NT2/D1 (cell line): Measurements from ENCODE around the gene ENTPD2.

ENCODE experiments used
- SUZ12 ChIP-seq: IDR thresholded peaks from 2 replicates; pipeline ENCODE4 v1.6.1; 2011; ENCODE audit not compliant: insufficient read length, insufficient read depth; ENCODE audit errors: extremely low read depth
- YY1 ChIP-seq: IDR thresholded peaks from 2 replicates; pipeline ENCODE4 v1.6.1; 2011; ENCODE audit not compliant: insufficient read length, insufficient read depth

DNA sequence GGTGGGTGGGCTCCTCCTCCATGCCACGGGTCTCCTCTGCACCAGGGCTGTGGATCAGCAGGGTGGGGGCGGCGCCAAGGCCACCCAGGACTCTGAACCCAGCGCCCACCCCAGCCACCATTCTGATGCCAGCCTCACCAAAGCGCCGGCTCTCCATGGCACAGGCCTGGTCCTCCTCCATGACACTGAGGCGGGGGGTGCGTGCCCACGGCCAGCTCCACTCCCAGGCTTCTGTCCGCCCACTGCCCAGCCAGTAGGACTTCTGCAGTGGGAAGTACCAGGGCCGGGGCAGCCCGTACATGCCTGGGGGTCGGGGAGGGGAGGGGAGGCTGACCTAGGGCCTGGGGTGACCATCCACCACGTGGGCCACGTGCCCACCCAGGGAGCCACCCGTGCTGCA lies 37.4 kb downstream of the ENTPD2 start:
- TF ChIP-seq SUZ12 (no peak), YY1 (no peak)
